GM12872 (cell line): ENCODE data around the gene NCAPD3.

Experiments
- TF ChIP-seq, protein P1 (sequence below): IDR thresholded peaks from 3 replicates; pipeline ENCODE4 v1.5.1; 2011; ENCODE audit warnings: low read depth, mild to moderate bottlenecking, low read length, moderate library complexity; ENCODE audit not compliant: insufficient read depth

NCAPD3 gene

GRCh38 chr11:134143801-134144200 is 80.0 kb downstream of the NCAPD3 start:
- TF ChIP-seq, protein P1, sequence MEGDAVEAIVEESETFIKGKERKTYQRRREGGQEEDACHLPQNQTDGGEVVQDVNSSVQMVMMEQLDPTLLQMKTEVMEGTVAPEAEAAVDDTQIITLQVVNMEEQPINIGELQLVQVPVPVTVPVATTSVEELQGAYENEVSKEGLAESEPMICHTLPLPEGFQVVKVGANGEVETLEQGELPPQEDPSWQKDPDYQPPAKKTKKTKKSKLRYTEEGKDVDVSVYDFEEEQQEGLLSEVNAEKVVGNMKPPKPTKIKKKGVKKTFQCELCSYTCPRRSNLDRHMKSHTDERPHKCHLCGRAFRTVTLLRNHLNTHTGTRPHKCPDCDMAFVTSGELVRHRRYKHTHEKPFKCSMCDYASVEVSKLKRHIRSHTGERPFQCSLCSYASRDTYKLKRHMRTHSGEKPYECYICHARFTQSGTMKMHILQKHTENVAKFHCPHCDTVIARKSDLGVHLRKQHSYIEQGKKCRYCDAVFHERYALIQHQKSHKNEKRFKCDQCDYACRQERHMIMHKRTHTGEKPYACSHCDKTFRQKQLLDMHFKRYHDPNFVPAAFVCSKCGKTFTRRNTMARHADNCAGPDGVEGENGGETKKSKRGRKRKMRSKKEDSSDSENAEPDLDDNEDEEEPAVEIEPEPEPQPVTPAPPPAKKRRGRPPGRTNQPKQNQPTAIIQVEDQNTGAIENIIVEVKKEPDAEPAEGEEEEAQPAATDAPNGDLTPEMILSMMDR = no peak

- TF ChIP-seq, protein P1 = no peak
These were observed 81.2 kb downstream of the NCAPD3 start for GRCh38 chr11:134142536-134142935.

DNA sequence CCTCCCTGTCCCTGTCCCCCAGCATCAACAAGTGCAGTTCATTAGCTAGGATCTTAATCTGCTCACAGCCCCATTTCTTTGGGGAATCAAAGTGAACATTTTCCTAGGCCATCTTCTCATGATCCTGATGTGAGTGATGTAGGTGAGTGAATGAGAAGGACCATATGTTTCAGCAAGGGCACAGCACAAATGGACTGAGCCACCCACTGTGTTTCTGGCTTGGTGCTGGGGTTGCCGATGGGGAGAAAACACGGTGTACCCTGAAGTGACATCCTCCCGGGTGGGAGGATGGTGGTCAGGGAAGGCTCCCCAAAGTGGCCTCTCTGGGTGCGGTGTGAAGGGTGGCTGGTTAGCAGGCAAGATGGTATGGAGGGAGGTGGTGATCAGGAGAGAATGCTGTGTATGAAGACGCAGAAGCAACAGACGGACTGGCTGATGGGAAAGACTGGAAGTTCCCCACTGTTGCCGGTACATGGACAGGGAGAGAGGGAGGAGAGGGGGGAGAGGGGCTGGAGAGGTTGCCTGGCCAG is 82.7 kb downstream of the NCAPD3 start:
- TF ChIP-seq, protein P1 = no peak

- TF ChIP-seq, protein P1 = peak; percentile 80
These were observed 83.9 kb downstream of the NCAPD3 start for GRCh38 chr11:134139873-134140331.

- TF ChIP-seq, protein P1 = no peak
These were observed 84.4 kb downstream of the NCAPD3 start for GRCh38 chr11:134139303-134139872.

- TF ChIP-seq, protein P1 = no peak
These were observed 85.4 kb downstream of the NCAPD3 start for GRCh38 chr11:134138376-134138775.

DNA sequence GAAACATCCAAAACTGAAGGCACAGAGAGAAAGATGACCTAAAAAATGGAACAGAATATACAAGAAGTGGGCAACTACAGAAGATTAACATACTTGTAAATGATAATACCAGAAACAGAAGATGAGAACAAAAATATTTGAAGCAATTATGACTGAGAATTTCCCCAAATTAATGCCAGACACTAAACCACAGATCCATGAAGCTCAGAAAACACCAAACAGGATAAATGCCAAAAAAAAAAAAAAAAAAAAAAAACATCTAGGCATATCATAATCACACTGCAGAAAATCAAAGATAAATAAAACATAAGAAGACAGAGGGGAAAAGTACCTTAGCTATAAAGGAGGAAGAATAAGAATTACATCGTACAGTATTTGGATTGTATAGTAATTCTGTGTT is 89.6 kb downstream of the NCAPD3 start:
- TF ChIP-seq, protein P1 = no peak
